ENCODE data around the gene PRPF19. TPM values are rescaled to one million over a fixed set of nuclear protein-coding genes. Genes with fewer than 3 reads are reported as not detected.

Gene PRPF19
- total and polyA plus RNA-seq, 2 donors (not counting 1 experiment from before 2014, with no cell fraction given), result 32.6 to 37.7 TPM

DNA sequence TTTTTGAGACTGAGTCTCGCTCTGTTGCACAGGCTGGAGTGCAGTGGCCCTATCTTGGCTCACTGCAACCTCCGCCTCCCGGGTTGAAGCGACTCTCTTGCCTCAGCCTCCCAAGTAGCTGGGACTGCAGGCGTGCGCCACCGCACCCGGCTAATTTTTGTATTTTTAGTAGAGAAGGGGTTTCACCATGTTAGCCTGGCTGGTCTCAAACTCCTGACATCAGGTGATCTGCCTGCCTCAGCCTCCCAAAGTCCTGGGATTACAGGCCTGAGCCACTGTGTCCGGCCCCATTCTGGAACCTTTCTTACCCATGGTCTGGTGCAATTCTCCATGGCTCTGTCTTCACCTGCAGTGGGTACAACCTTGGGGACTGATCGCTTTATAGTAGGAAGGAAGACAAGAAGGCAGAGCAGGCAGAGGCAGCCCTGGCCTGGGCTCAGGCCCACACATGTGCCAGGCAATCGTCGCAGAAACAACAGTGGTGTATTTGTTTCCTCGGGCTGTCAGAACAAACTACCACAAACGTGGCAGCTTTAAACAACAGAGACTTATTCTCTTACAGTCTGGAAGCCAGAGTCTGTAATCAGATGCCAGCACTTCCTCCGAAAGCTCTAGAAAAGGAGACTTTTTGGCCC lies 46.7 kb downstream of the PRPF19 start:
- no peak for TF ChIP-seq EZH2 (IDR thresholded peaks at IDR 0.05; ENCODE audit: low read length, missing control alignments)
- TF ChIP-seq, protein P1, sequence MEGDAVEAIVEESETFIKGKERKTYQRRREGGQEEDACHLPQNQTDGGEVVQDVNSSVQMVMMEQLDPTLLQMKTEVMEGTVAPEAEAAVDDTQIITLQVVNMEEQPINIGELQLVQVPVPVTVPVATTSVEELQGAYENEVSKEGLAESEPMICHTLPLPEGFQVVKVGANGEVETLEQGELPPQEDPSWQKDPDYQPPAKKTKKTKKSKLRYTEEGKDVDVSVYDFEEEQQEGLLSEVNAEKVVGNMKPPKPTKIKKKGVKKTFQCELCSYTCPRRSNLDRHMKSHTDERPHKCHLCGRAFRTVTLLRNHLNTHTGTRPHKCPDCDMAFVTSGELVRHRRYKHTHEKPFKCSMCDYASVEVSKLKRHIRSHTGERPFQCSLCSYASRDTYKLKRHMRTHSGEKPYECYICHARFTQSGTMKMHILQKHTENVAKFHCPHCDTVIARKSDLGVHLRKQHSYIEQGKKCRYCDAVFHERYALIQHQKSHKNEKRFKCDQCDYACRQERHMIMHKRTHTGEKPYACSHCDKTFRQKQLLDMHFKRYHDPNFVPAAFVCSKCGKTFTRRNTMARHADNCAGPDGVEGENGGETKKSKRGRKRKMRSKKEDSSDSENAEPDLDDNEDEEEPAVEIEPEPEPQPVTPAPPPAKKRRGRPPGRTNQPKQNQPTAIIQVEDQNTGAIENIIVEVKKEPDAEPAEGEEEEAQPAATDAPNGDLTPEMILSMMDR (conservative IDR thresholded peaks at IDR 0.05 in 1 of 2, IDR thresholded peaks at IDR 0.05 in 1 of 2; ENCODE audit: low read depth in 1 of 2, low read length in 2 of 2), result no peak
- H3K9me3 ChIP-seq (ENCODE audit: control insufficient read depth, insufficient read depth, low read depth, low read length), result no peaks in the 10 kb centered on the region
- no peak for DNase-seq (ENCODE audit: low read depth in 2 of 2)
- no peaks in the 10 kb centered on the region for H3K36me3 ChIP-seq (ENCODE audit: control insufficient read depth, insufficient read depth, low read length)
- no peaks in the 10 kb centered on the region for H3K79me2 ChIP-seq (ENCODE audit: control insufficient read depth, insufficient read depth, low read length)
- H3K27ac ChIP-seq (ENCODE audit: insufficient read depth, low read length), result no peak overlapping the region
- H3K4me3 ChIP-seq (replicated peaks in 1 of 4; ENCODE audit: control extremely low read depth in 1 of 4, insufficient read depth in 1 of 4, low read depth in 3 of 4, low read length in 4 of 4), result no peak overlapping the region
- H3K4me1 ChIP-seq (ENCODE audit: control insufficient read depth, extremely low read depth, insufficient read depth, low read length), result no peaks in the 10 kb centered on the region
- peaks cover 2% of the 10 kb centered on the region for H3K27me3 ChIP-seq (ENCODE audit: control insufficient read depth, insufficient read depth, low read length)
- no peak overlapping the region for H3K4me2 ChIP-seq (ENCODE audit: extremely low read depth, insufficient read depth, low read length)
- no peak overlapping the region for H3K9ac ChIP-seq (ENCODE audit: insufficient read depth, low read length)
- no peaks in the 10 kb centered on the region for H4K20me1 ChIP-seq (ENCODE audit: control insufficient read depth, extremely low read depth, insufficient read depth, low read length)
- H2AFZ ChIP-seq (ENCODE audit: low read length), result no peak overlapping the region

DNA sequence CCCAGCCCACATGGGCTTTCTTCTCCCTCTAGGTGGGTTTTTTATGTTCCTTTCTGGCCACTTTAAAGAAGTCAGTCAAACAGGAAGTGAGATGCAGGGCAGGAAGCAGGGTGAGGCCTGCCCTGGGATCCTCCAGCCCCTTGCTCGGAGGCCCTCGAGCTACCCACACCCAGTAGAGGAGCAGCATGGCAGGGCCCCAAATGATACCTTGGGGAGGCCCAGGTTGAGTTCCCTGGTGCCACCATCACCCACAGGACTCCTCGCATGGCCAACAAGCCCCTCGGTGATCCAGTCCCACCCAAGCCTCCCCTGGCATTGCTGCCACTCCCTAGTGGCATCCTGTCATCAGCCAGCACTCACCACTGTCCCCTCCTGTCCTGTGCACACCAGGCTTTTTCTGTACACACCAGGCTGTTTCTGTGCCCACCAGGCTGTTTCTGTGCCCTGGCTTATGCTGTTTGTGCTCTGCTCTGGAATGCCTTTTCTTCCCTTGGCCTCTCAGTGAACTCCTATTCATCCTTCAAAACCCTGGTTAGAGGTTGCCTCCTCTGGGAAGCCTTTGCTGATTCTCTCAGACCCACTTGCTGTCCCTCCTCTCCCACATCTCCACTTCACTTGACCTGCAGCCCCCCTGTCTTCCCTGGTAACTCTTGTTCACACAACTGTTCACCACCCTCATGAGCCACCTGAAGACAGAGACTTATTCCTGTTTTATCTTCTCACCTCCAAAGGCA lies 47.5 kb downstream of the PRPF19 start:
- no peak for TF ChIP-seq EZH2 (IDR thresholded peaks at IDR 0.05; ENCODE audit: low read length, missing control alignments)
- TF ChIP-seq, protein P1 (conservative IDR thresholded peaks at IDR 0.05 in 1 of 2, IDR thresholded peaks at IDR 0.05 in 1 of 2; ENCODE audit: low read depth in 1 of 2, low read length in 2 of 2), result no peak
- Histone ChIP-seq H3K4me3 (replicated peaks in 1 of 4; ENCODE audit: control extremely low read depth in 1 of 4, insufficient read depth in 1 of 4, low read depth in 3 of 4, low read length in 4 of 4) (no peak overlapping the region), H3K27me3 (ENCODE audit: control insufficient read depth, insufficient read depth, low read length) (peaks cover 2% of the 10 kb centered on the region), H2AFZ (ENCODE audit: low read length) (no peak overlapping the region), H3K4me1 (ENCODE audit: control insufficient read depth, extremely low read depth, insufficient read depth, low read length) (no peaks in the 10 kb centered on the region), H3K4me2 (ENCODE audit: extremely low read depth, insufficient read depth, low read length) (no peak overlapping the region), H3K27ac (ENCODE audit: insufficient read depth, low read length) (no peak overlapping the region), H3K9ac (ENCODE audit: insufficient read depth, low read length) (no peak overlapping the region), H3K9me3 (ENCODE audit: control insufficient read depth, insufficient read depth, low read depth, low read length) (no peaks in the 10 kb centered on the region), H3K79me2 (ENCODE audit: control insufficient read depth, insufficient read depth, low read length) (no peaks in the 10 kb centered on the region), H4K20me1 (ENCODE audit: control insufficient read depth, extremely low read depth, insufficient read depth, low read length) (no peaks in the 10 kb centered on the region), H3K36me3 (ENCODE audit: control insufficient read depth, insufficient read depth, low read length) (no peaks in the 10 kb centered on the region)
- no peak for DNase-seq (ENCODE audit: low read depth in 2 of 2)

DNA sequence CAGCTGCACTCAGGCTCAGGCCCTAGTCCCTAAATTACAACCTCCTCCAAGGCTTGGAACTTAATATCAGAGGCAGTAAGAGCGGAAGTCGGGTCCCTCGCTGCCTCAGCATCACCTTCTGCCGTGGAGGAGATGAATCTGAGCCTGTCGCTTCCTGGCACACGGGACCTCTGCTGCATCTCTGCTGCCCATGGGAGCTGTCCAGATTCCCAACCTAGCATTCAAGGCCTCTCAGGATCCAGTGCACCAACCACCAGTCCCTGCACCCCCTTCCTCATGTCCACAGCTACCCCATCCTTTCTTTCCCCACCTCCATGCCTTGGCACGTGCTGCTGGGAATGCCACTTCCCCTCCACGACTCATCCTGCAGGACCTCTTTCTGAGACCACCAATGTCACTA lies 48.1 kb downstream of the PRPF19 start:
- H2AFZ ChIP-seq (ENCODE audit: low read length), result no peak overlapping the region
- no peak overlapping the region for H3K27ac ChIP-seq (ENCODE audit: insufficient read depth, low read length)
- no peak for DNase-seq (ENCODE audit: low read depth in 2 of 2)
- no peak overlapping the region for H3K9ac ChIP-seq (ENCODE audit: insufficient read depth, low read length)
- TF ChIP-seq, protein P1 (conservative IDR thresholded peaks at IDR 0.05 in 1 of 2, IDR thresholded peaks at IDR 0.05 in 1 of 2; ENCODE audit: low read depth in 1 of 2, low read length in 2 of 2), result no peak
- no peak for TF ChIP-seq EZH2 (IDR thresholded peaks at IDR 0.05; ENCODE audit: low read length, missing control alignments)
- no peaks in the 10 kb centered on the region for H3K4me1 ChIP-seq (ENCODE audit: control insufficient read depth, extremely low read depth, insufficient read depth, low read length)
- H3K4me3 ChIP-seq (replicated peaks in 1 of 4; ENCODE audit: control extremely low read depth in 1 of 4, insufficient read depth in 1 of 4, low read depth in 3 of 4, low read length in 4 of 4), result no peak overlapping the region
- no peaks in the 10 kb centered on the region for H4K20me1 ChIP-seq (ENCODE audit: control insufficient read depth, extremely low read depth, insufficient read depth, low read length)
- no peaks in the 10 kb centered on the region for H3K9me3 ChIP-seq (ENCODE audit: control insufficient read depth, insufficient read depth, low read depth, low read length)
- no peaks in the 10 kb centered on the region for H3K36me3 ChIP-seq (ENCODE audit: control insufficient read depth, insufficient read depth, low read length)
- no peak overlapping the region for H3K4me2 ChIP-seq (ENCODE audit: extremely low read depth, insufficient read depth, low read length)
- peaks cover 2% of the 10 kb centered on the region for H3K27me3 ChIP-seq (ENCODE audit: control insufficient read depth, insufficient read depth, low read length)
- no peaks in the 10 kb centered on the region for H3K79me2 ChIP-seq (ENCODE audit: control insufficient read depth, insufficient read depth, low read length)

Measured in fibroblast of lung (primary cell).